DND-41 (cell line): ENCODE measurements around the gene MICU1.

Source experiments
- ATAC-seq: fragments of 200-7000 bp; cut with Tn5 transposase; 3 replicates; pipeline ENCODE4 v1.9.1; 2021; ENCODE audit warnings: low read depth; ENCODE audit not compliant: insufficient read depth
- DNase-seq: peaks from one replicate; pipeline ENCODE4 v3.0.0-alpha.2; 2020
- H2AFZ ChIP-seq: 2 replicates; pipeline ENCODE4 v1.6.0; 2012; ENCODE audit warnings: low read depth, low read length
- H3K27ac ChIP-seq: 2 replicates; pipeline ENCODE4 v1.5.1; 2012; ENCODE audit warnings: low read length, inconsistent platforms
- H3K27me3 ChIP-seq: fragments of 200-600 bp; sonication (generic); 2 replicates; pipeline ENCODE4 v1.6.0; 2012; ENCODE audit warnings: low read length, mild to moderate bottlenecking, inconsistent platforms; ENCODE audit not compliant: insufficient read depth, poor library complexity
- H3K36me3 ChIP-seq: 2 replicates; pipeline ENCODE4 v1.5.1; 2012; ENCODE audit warnings: low read length, inconsistent platforms; ENCODE audit not compliant: insufficient read depth
- H3K4me1 ChIP-seq: 2 replicates; pipeline ENCODE4 v1.5.1; 2012; ENCODE audit warnings: mild to moderate bottlenecking, low read length; ENCODE audit not compliant: insufficient read depth
- H3K4me2 ChIP-seq: 2 replicates; pipeline ENCODE4 v1.6.0; 2012; ENCODE audit warnings: mild to moderate bottlenecking, moderate library complexity, low read length, inconsistent platforms; ENCODE audit not compliant: insufficient read depth
- H3K4me3 ChIP-seq, 2 experiments: fragments of 200-600 bp in 1 of 2; shearing (Covaris generic) in 1 of 2; 2 replicates each; pipeline ENCODE4 v1.5.1; 2012 to 2016; ENCODE audit warnings: inconsistent platforms in 2 of 2, low read length in 2 of 2, mild to moderate bottlenecking in 2 of 2, low read depth in 1 of 2, moderate library complexity in 1 of 2
- H3K79me2 ChIP-seq: 2 replicates; pipeline ENCODE4 v1.6.0; 2012; ENCODE audit warnings: low read length, inconsistent platforms; ENCODE audit not compliant: insufficient read depth
- H3K9ac ChIP-seq: 2 replicates; pipeline ENCODE4 v1.6.0; 2012; ENCODE audit warnings: low read depth, mild to moderate bottlenecking, inconsistent platforms, low read length, moderate library complexity
- H3K9me3 ChIP-seq: 2 replicates; pipeline ENCODE4 v1.5.1; 2012; ENCODE audit warnings: low read length, moderate library complexity, mild to moderate bottlenecking, inconsistent platforms; ENCODE audit not compliant: insufficient read depth, severe bottlenecking
- H4K20me1 ChIP-seq: 2 replicates; pipeline ENCODE4 v1.6.0; 2012; ENCODE audit warnings: low read length; ENCODE audit not compliant: insufficient read depth
- EZH2 ChIP-seq: IDR thresholded peaks from 3 replicates; pipeline ENCODE4 v1.6.1; 2012; ENCODE audit warnings: borderline replicate concordance, low read depth, mild to moderate bottlenecking, moderate library complexity, low read length, inconsistent platforms; ENCODE audit not compliant: severe bottlenecking
- TF ChIP-seq, protein P1 (sequence below): IDR thresholded peaks from 2 replicates; pipeline ENCODE4 v1.5.1; 2012; ENCODE audit warnings: borderline replicate concordance, low read length, moderate library complexity, mild to moderate bottlenecking; ENCODE audit not compliant: poor library complexity, severe bottlenecking; ENCODE audit errors: extremely low read depth

MICU1 gene

DNA sequence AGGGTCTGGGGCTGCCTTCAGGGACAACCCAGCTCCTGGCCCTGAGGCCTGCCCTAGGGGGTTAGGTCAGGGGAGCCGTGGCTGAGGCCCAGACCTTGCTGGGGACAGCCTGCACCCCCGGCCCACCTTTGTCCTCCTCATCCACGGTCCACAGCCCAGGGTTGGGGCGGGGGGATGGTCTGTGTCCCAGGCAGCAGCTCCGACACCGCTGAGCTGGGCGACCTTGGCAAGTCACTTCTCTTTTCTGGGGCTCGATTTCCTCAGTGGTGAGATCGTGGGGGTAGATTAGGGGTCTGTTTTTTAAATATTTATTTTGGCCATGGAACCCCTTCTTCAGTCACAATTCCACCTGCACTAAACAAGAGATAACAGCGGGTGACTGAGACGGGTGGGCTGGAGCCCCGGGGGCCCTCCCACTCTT lies 302.1 kb downstream of the MICU1 start:
- Histone ChIP-seq H3K27ac (peak overlapping the region; percentile 98), H3K79me2 (peaks cover 25% of the 10 kb centered on the region), H3K9ac (peak overlapping the region; percentile 87; the same call in 1 of the 2 replicates)

DNA sequence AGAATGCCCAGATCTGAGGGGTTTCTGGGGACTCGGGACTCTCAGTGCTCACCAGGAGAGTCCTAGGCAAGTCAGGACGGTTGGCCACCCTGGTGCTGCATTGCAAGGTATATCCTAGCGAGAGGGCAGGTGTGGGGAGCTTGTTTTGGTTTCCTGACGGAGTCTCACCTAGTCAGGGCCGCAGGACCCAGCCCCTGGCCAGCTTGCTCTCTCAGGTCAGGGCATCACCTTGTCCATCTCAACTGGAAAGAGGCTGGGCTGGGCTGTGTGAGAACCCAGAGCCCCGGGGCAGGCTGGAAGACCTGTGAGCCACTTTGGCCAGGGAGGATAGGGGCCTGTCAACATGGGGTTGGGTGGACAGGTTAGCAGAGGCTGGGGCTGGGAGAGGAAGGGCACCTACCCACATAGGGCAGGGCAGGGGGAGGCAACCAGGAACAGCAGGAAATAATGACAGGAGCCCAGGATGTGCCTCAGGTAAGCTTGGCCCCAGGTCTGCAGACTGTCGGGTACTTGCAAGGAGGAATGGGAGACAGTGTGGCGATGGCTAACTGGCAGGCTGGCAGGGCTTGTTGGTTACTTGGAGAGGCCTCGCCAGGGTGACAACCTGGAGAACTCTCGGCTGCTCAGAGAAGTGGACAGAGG lies 302.6 kb downstream of the MICU1 start:
- Histone ChIP-seq H3K27ac (peak overlapping the region; percentile 98), H3K79me2 (peaks cover 25% of the 10 kb centered on the region), H3K27me3 (no peaks in the 10 kb centered on the region), H3K4me2 (no peak overlapping the region), H3K36me3 (no peaks in the 10 kb centered on the region; the same call in 1 of the 2 replicates), H2AFZ (no peak overlapping the region), H3K4me3 (no peak overlapping the region), H3K9me3 (no peaks in the 10 kb centered on the region), H3K4me1 (peaks cover 86% of the 10 kb centered on the region), H4K20me1 (no peaks in the 10 kb centered on the region; the same call in 1 of the 2 replicates), H3K9ac (peak overlapping the region; percentile 87)
- TF ChIP-seq, protein P1, sequence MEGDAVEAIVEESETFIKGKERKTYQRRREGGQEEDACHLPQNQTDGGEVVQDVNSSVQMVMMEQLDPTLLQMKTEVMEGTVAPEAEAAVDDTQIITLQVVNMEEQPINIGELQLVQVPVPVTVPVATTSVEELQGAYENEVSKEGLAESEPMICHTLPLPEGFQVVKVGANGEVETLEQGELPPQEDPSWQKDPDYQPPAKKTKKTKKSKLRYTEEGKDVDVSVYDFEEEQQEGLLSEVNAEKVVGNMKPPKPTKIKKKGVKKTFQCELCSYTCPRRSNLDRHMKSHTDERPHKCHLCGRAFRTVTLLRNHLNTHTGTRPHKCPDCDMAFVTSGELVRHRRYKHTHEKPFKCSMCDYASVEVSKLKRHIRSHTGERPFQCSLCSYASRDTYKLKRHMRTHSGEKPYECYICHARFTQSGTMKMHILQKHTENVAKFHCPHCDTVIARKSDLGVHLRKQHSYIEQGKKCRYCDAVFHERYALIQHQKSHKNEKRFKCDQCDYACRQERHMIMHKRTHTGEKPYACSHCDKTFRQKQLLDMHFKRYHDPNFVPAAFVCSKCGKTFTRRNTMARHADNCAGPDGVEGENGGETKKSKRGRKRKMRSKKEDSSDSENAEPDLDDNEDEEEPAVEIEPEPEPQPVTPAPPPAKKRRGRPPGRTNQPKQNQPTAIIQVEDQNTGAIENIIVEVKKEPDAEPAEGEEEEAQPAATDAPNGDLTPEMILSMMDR, result no peak
- TF ChIP-seq EZH2, result no peak
- ATAC-seq, result no peak
- DNase-seq, result no peak

More for the DNA sequence above, 302.1 kb downstream of the MICU1 start:
- Histone ChIP-seq H4K20me1 (no peaks in the 10 kb centered on the region; the same call in 1 of the 2 replicates), H3K4me2 (no peak overlapping the region), H3K4me1 (peaks cover 86% of the 10 kb centered on the region), H2AFZ (no peak overlapping the region), H3K9me3 (no peaks in the 10 kb centered on the region), H3K36me3 (no peaks in the 10 kb centered on the region; the same call in 1 of the 2 replicates), H3K4me3 (no peak overlapping the region), H3K27me3 (no peaks in the 10 kb centered on the region)
- no peak for DNase-seq
- ATAC-seq, result no peak
- no peak for TF ChIP-seq EZH2
- TF ChIP-seq, protein P1, result no peak

DNA sequence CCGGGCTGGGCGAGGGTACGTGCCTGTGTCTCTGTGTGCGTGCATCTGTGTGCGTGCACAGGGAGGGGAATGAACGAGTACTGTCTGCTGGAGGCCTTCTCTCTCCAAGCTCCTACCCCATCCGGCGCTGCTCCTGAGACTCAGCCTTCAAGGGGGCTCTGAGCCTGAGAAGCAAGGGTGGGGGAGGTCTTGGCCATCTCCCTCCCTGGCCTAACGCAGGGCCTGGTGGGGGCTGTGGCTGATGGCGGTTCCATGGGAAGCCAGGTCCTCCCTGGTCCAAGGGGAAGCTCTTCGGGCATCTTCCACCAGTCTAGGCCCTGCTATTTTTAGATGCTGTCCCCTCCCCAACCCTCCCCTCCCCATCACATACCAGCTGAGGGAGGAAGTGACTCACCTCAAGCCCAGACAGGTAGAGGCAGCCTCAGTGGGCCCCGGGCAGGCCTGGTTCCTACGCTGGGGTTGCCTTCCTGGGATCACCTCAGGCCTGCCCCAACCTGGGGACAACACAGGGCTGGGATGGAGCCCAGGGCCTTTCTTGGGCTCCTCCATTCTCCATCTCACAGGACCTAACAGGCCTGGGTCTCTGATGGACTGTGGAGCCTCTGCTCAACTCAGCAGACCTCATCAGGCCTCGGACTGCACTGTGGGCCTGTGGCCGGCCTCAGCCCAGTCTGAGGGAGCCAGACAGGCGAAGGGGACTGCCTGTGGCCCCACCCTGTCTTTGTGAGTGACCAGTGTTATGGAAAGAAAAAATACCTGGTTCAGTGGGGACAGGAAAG lies 303.4 kb downstream of the MICU1 start:
- no peaks in the 10 kb centered on the region for H3K9me3 ChIP-seq
- TF ChIP-seq, protein P1, result no peak
- TF ChIP-seq EZH2, result no peak
- peak overlapping the region; percentile 87 for H3K9ac ChIP-seq
- no peak overlapping the region for H3K4me3 ChIP-seq
- H3K27ac ChIP-seq, result peak overlapping the region; percentile 98
- H3K79me2 ChIP-seq, result peaks cover 17% of the 10 kb centered on the region
- H3K36me3 ChIP-seq, result no peaks in the 10 kb centered on the region; the same call in 1 of the 2 replicates
- H2AFZ ChIP-seq, result no peak overlapping the region
- peaks cover 85% of the 10 kb centered on the region for H3K4me1 ChIP-seq
- no peaks in the 10 kb centered on the region for H3K27me3 ChIP-seq
- DNase-seq, result no peak
- peak overlapping the region; percentile 71; the same call in 1 of the 2 replicates for H3K4me2 ChIP-seq
- ATAC-seq, result no peak
- H4K20me1 ChIP-seq, result no peaks in the 10 kb centered on the region
